ENCODE measurements around the gene AHRR.
"Not testable (repeated sequence)": the region's sequence is repeated elsewhere in the genome, so short reads cannot be mapped to it uniquely, and the experiment has no call there.

The AHRR gene

GRCh38 chr5:364497-364896 is 43.0 kb downstream of the AHRR start:
- ChIA-PET POLR2A (no interaction called here), CTCF (interaction anchor here (1.4 to 1.9 kb wide), 2 partner anchors 48 to 66 kb away, joined by 5 to 6 read pairs; no protein-coding TSS in a partner anchor)
- no peak for TF ChIP-seq CTCF (IDR thresholded peaks at IDR 0.05; ENCODE audit: control extremely low read depth, extremely low read depth, low read depth, missing control alignments)
- no peak for DNase-seq (ENCODE audit: extremely low spot score)

DNA sequence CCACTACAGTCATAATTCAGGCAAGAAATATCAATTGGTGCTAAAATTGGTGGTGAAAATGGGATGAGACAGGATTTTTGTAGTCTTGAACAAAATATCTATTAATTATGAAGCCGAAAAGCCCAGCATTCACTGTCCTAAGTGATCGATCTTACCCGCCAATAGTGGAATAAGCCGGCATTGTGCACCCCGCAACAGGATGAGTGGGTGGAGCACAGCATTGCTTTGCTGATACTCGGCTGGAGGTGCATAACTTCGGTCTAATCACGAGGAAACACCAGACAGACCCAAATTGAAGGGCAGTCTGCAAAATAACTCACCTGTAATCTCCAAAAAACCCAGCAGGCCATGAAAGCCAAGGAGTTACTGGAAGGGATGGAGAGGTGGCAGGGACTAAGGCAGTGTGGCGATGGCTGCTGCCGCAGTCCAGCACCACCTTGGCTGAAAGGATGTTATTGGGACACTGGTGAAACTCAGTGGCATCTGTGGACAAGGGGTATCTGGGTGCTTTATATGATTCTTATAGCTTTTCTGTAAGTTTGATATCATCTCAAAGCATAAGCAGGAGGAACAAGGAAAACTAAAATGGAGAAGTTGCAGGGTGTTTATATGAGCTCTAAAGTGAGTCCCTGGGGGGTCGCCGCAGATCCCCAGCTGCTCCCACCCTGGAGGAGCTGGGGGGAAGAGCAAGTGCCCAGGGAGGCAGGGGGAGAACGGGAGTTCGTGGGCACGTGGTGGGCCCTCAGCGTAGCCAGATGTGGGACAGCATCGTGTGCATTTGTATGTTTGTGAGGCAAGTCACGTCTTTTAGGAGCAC is 45.2 kb downstream of the AHRR start:
- ChIA-PET POLR2A (no interaction called here), CTCF (interaction anchor here (1.5 to 3.5 kb wide), 6 partner anchors 11 to 80 kb away, joined by 3 to 17 read pairs (median 4); partner anchors contain the start of gene AHRR)
- TF ChIP-seq CTCF (IDR thresholded peaks at IDR 0.05; ENCODE audit: control extremely low read depth, extremely low read depth, low read depth, missing control alignments), result no peak
- DNase-seq (ENCODE audit: extremely low spot score), result no peak

DNA sequence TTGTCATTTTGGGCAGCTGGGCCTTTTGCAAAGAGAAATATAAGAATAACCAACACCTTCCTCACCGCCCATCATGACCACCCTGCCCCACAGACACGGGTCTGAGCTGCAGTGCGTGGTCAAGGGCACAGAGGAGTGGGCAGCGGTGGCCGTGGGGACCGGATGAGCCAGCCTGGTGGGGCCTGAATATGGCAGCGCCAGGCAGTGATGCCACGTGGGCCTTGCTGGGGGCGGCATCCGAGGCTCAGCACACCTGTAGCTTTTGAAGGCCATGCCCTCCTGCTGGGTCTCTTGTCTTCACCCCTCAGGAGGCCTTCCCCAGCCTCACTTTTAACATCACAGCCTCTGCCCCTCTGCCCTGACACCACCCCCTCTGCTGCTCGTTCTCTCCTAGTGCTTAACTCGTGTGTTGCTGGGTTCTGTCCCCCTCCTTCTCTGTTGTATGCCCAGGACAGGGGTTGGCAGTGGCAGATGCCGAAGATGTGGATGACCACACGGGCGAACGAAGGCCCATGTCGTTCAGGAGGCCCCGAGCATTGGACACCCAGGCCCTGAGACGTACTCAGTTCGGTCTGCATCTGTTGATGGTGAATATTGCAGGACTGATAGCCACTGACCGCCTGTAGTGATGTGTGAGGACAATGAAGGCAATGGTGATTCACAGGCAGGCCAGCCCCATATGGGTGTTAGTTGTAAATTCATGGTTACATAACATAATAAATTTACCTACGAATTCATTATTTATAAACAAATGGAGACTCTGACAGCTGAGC is 46.0 kb downstream of the AHRR start:
- no peak for DNase-seq (ENCODE audit: extremely low spot score)
- ChIA-PET POLR2A (interaction anchor here (1.3 kb wide), 1 partner anchor 9 kb away, joined by 3 read pairs; no protein-coding TSS in a partner anchor), CTCF (interaction anchor here (1.5 to 3.5 kb wide), 6 partner anchors 13 to 79 kb away, joined by 3 to 17 read pairs (median 6); no protein-coding TSS in a partner anchor)
- no peak for TF ChIP-seq CTCF (IDR thresholded peaks at IDR 0.05; ENCODE audit: control extremely low read depth, extremely low read depth, low read depth, missing control alignments)

DNA sequence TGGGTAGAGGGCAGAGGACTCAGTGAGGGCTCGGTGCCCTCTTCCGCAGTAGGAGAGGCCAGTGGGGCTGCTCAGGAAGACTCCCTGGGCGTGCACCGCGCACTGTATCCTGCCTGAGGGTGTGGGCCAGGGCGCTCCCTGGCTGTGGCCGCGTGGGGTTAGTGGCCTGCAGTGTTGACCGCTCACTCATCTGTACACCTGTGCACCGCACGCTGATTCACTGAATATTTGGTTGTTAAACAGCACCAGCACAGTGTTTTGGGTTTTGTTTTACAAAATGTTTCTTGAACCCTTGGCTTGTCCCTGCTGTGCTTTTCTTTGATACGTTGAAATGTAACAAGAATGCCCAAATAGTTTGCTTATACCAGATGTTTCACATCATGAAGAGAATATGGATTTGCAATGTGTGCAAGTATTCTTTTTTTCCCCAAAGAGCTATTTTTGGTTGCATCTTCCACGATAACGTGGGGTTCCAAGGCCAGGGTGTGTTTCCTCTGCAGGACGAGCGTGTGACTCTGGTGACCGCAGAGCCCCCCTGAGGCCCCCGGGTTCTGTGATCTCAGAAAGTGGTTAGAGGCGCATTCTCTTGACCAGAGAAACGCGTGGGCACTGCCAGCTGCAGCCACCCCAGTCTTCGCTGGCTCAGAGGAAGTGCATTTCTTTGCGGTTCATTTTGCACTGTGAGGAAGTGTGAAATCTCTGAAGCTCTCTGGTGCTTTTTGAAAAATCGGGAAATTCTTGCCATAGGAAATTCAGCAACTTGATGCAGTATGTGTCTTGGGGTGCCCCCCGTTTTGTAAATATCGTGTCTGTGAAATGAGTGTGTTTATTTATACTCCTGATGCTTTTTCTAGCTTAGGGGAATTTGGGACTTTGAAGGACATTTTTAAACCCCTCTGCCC is 46.9 kb downstream of the AHRR start:
- POLR2A ChIA-PET, result interaction anchor here (0.9 to 1.3 kb wide), 2 partner anchors 8 to 10 kb away, joined by 3 to 4 read pairs; no protein-coding TSS in a partner anchor
- CTCF ChIA-PET, result interaction anchor here (0.9 to 3.5 kb wide), 7 partner anchors 11 to 51 kb away, joined by 3 to 17 read pairs (median 7); no protein-coding TSS in a partner anchor
- no peak for TF ChIP-seq CTCF (IDR thresholded peaks at IDR 0.05; ENCODE audit: control extremely low read depth, extremely low read depth, low read depth, missing control alignments)

DNA sequence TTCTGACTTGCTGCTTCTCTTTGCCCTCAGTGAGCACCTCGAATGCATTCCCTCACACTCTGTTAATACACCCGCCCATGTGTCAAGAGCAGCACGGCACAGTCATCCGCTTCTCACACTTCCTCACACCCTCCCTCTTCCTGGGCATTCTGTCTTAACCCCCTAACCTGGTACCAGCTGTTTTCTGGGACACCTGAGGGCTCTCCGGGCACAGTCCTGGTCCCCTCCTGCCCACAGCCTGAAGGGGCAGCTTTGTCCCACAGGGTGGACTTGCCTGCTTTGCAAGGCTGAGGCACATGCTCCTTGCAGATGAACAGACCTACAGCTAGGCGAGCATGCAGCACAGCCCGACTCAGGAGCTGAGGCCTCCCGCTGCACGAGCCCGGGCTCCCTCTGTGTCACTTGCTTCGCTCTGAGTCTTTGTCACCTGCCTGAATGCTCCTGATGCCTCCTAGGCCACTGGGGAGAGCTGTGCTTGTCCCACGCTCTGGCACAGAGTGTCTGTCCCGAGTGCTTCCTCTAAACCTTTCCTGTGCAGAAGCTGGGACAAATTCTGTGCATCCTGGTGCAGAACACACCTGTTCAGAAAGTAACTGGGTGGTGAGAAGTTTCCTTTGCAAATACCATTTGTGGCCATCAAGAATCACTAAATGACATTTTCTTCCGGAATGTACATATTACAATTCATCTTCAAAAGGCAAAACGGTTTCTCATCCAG is 47.8 kb downstream of the AHRR start:
- ChIA-PET POLR2A (interaction anchor here (0.9 to 1.3 kb wide), 2 partner anchors 8 to 9 kb away, joined by 3 to 4 read pairs; no protein-coding TSS in a partner anchor), CTCF (interaction anchor here (0.9 to 3.5 kb wide), 8 partner anchors 10 to 52 kb away, joined by 3 to 17 read pairs (median 6); no protein-coding TSS in a partner anchor)
- no peak for DNase-seq (ENCODE audit: extremely low spot score)
- no peak for TF ChIP-seq CTCF (IDR thresholded peaks at IDR 0.05; ENCODE audit: control extremely low read depth, extremely low read depth, low read depth, missing control alignments)

More for the DNA sequence above, 46.9 kb downstream of the AHRR start:
- DNase-seq (ENCODE audit: extremely low spot score), result peak; percentile 75

GRCh38 chr5:369869-370236 is 48.3 kb downstream of the AHRR start:
- CTCF ChIA-PET, result interaction anchor here (1.1 to 2.6 kb wide), 5 partner anchors 14 to 53 kb away, joined by 4 to 13 read pairs (median 8); no protein-coding TSS in a partner anchor
- POLR2A ChIA-PET, result not testable (repeated sequence)

More at GRCh38 chr5:369869-370236, 48.3 kb downstream of the AHRR start:
- not testable (repeated sequence) for DNase-seq (ENCODE audit: extremely low spot score)

Data from GM10248 (cell line).